GM19240 (cell line): ENCODE data around the gene KIF26B.

Experiments
- DNase-seq: peaks from one replicate; pipeline ENCODE4 v3.0.0; 2011; ENCODE audit warnings: low spot score; ENCODE audit not compliant: insufficient read length

The KIF26B gene

GRCh38 chr1:245277276-245277675 is 122.5 kb downstream of the KIF26B start:
- DNase-seq = no peak

GRCh38 chr1:245278846-245279245 is 124.1 kb downstream of the KIF26B start:
- DNase-seq = no peak

DNA sequence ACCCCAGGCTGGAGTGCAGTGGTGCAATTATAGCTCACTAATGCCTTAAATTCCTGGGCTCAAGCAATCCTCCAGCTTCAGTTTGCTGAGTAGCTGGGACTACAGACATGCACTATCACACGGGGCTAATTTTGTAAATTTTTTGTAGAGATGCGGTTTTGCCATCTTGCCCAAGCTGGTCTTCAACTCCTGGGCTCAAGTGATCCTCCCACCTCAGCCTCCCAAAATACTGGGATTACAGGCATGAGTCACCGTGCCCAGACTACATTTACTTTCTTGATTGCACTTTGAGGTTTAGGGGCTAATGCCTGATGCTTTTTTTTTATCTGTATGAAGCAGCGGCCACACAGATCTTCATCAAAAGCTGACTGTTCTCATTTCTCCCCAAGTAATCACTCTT is 124.6 kb downstream of the KIF26B start:
- no peak for DNase-seq

DNA sequence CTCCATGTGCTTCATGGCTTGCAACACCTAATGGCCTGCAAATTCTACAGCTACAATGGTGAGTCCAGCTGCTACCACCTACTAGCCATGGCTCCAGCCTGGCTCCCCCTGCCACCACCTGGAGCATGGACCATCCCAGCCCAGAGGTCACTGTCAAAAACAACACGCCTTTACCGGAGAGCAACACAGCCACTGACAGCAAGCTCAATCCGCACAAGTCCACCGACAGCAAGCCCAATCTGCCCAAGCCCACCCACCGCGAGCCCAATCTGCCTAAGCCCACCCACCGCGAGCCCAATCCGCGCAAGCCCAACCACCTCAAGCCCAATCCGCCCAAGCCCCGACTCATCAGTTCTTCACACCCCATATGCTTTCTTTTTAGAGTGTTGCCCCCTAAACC is 128.2 kb downstream of the KIF26B start:
- DNase-seq = no peak

- DNase-seq = no peak
Measured at GRCh38 chr1:245285168-245285567, 130.4 kb downstream of the KIF26B start.

- DNase-seq = no peak
Measured at GRCh38 chr1:245288796-245289195, 134.0 kb downstream of the KIF26B start.

GRCh38 chr1:245290836-245291235 is 136.1 kb downstream of the KIF26B start:
- DNase-seq = no peak

GRCh38 chr1:245291351-245291750 is 136.6 kb downstream of the KIF26B start:
- DNase-seq = no peak

DNA sequence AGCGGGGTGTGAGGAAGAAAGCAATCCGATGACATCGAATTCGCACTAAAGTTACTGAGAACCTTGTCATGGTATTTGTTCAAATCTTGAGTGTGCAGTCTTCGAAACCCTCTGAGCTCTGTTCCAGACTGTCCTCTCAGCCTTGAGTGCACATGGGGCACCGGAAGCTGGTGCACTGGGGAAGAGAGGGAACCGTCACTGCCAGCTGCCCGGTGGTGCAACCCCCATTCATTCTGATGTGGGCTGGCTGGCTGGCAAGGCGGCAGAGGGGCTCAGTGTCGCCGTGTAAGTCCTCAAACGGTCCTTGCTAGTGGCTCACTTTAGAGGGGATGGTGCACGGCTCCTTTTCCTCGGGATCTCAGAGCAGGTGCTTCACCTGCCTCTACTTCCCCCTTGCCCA is 137.4 kb downstream of the KIF26B start:
- DNase-seq = no peak

DNA sequence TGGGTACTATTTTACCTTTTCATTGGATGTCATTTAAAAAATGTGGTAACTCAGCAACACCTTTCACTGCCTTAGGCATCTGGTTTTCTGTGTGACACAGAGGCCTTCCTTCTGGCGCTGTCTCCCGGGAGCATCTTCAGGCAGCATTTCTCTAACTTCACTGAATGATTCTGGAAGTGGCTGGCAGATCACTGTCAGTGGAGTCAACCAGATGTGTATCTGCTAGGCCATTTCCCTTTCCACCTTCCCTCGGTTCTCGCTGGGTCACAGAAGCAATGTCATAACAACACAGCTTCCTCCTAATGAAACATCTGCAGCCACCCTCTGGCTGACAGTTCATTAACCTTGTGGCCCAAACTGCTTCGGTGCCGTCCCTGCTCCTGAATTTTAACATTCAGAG is 137.8 kb downstream of the KIF26B start:
- no peak for DNase-seq

DNA sequence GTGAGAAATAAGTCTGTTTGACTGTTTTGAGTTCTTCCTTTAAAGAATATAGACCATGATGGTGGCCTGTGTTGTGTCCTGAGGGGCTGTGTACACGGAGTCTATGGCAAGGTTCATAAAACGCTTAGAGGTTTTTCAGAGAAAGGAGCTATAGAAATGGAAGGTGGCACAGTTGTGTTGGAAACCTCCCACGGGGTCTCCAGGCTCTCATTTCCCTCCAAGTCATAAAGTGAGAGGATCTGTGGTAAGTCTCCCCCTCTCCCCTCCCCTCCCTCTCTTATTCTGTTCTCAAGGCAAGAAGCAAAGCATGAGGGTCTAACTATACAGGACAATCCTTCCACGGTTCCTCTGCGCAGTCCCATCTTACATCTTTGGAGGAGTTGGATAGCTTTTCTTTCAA is 139.2 kb downstream of the KIF26B start:
- DNase-seq = no peak

DNA sequence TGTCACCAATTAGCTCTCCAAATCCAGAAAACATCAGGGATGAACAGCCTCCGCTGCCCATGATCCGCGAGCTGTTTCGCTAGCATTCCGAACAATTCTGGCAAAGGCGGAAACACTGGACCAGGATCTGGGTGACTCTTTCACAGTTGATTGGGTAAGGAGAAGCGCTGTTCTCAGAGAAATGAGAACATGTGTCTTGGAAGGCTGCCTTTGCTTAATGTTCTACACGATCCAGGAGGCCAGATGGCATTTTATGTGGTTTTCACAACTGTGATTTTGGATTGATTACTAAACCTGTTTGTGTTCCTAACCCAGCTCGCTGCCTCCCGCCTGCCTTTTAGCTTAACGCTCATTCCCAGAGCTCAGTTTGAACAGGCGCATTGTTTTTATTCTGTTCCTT is 144.0 kb downstream of the KIF26B start:
- DNase-seq = no peak

DNA sequence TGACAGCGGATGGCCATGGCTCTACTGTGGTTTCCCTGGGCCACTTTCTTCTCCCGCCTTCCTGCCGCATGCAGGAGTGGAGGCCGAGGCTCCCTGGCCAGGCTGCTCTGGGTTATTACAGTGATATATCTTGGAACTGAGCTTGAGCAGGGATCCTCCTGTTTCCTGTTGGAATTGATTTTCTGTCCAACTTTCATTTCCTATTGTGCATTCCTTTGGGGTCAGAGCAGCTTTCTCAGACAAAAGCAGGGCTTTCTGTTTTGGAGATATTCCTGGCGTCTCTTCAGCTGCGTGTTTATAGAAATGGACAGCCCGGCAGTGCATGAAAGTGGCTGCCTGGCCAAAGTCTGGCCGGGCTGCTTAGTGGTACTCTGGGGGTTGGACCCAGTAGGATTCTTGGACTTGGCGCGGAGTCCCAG is 146.4 kb downstream of the KIF26B start:
- DNase-seq = no peak

DNA sequence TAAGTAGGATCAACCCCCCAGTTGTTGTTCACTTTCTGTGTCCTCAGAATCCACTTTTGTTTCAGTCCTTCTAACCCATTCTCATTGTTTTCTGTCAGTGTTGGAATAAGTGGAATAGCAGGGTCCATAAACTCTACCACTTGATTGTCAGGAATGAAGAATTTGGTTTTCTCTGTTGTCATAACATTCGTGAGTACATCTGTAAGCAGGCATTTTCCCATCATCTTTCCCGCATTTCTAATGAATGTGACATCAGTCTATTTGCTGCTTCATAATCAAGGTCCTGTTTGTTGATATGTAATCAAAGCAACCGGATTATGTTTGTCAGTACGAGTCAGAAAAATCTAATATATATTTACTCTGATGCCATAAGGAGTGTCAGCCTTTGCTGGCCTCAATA is 147.1 kb downstream of the KIF26B start:
- no peak for DNase-seq

DNA sequence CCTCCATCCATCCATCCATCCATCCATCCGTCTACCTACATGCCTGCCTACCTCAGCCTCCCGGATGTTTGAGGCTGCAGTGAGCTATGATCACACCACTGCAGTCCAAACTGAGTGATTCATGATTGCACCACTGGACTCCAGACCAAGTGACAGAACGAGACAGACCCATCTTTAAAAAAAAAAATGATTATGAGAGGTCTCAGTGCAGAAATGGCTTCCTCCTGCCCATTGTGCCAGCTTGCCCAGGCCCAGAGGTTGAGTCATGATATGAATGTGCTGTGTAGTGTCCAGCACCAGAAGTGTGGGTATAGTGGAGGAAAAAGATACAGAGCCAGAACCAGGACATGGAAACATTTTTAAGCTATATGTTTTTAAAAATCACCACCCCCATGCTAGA is 149.9 kb downstream of the KIF26B start:
- no peak for DNase-seq

DNA sequence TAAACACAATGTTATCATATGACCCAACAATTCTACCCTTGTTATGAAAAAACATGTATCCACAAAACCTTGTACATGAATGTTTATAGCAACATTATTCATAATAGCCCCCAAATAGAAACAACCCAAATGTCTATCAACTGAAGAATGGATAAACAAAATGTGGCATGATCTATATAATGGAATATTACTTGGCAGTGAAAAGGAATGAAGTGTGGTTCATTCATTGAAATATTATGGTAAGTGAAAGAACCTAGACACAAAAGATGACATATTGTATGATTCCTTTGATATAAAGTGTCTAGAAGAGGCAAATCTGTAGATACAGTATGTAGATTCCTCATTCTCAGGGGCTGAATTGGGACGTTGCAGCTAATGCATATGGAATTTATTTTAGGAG is 151.2 kb downstream of the KIF26B start:
- DNase-seq = no peak

- no peak for DNase-seq
Measured at GRCh38 chr1:245306628-245307410, 152.0 kb downstream of the KIF26B start.

DNA sequence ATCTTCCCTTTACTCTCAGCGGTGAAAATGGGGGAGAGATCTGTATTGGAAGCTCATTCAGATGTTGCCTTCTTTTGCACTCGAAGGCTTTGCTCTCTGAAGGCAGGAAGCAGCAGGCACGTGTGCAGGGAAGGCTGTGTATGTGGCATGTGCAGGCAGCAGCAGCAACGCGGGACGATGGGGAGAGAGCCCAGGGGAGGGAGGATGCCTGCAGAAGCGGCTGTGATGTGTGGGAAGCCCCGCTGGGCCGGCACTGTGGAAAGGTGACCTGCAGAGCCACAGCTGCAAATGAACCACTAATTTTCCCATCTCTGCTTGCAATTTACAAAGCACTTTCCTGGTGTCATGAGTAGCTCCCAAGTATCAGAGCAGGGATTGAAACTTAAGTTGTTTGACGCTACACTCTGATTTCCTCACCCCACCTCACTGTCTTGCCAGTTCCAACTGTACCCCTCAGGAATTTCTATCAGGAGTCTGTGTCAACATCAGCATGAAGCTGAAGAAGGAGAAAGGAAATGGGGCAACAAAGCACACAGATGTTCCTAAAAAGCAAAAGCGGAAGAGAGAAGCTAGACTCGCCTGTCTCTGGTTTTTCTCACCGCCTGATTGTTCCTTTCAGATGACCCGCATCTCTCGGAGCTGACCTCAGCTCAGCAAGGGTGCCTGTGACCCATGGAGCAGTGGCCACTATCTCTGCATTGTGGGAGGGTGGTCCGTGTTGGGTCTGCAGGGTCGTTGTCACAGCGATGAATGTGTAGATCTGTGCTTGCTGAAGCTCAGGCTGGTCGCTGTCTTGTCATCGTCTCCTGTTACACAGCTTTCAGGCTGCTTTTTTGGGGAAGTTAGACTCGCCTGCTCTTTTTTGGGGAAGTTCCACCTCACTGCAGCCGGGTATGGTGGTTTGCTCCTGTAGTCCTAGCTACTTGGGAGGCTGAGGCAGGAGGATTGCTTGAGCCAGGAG is 156.1 kb downstream of the KIF26B start:
- no peak for DNase-seq

- DNase-seq = no peak
Measured at GRCh38 chr1:245311887-245312536, 157.2 kb downstream of the KIF26B start.

DNA sequence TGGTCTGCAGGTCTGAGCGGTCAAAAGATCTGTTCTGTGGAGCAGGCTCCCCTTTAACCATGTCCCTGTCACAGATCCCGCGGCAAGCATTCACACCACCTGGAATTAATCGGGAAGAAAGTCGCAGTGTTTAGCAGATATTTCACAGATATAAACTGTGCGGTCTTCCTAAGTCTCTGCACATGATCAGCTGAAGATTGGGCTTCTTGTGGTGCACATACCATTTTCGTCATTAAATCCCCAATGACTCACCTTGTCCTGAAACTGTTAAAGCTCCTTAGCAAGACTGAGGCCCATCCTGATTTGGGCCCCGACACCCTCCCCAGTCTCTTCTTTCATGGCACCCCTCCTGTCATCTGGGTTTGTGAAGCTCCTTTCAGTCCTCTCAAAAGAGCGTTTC is 158.8 kb downstream of the KIF26B start:
- DNase-seq = no peak

DNA sequence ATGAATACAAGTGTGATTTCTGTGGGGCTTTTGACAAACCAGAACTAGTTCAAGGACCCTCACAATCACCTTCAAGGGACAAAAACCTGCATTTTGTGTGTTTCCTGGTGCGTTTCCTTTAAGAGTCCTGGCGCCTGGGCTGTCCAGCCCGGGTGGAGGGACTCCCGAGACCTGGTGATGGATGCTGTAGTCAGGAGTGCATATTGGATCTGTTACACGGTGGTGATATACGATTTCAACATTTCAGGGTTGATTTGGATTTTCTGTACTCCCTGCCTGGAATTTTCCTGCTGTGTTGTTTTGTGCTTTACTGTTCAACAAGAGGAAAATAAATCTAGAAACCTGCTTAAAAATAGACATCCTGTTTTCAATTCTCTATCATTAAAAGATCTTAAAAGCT is 162.0 kb downstream of the KIF26B start:
- no peak for DNase-seq

DNA sequence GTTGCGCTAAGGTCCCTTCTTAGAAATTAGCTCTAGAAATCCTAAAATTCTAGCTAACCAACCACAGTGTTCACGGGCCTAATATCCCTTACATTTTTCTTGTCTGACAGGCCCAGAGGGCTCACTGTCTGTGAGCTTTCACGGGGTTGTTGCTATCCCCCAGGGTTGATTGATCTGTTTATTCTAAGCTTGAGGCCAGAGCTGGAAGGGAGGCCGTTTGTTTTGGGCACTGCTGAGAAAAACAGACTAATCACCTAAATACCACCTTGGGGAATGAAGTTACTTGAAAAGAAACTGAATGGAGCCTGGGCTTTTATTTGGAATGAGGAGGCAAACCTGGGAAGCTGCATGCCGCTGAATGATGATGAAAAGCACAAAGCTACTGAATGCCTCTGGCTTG is 162.4 kb downstream of the KIF26B start:
- DNase-seq = no peak
